Lower leg skin (tissue), 4 donors: ENCODE data around the gene SETD7. TPM values are rescaled to one million over a fixed set of nuclear protein-coding genes. Genes with fewer than 3 reads are reported as not detected.

Source experiments
- DNase-seq, 2 donors: peaks; one replicate each; pipeline ENCODE4 v3.0.0-alpha.2; 2019; ENCODE audit warnings: low spot score in 2 of 2
- H3K4me3 ChIP-seq: fragments of 200-600 bp; sonication (generic); 2 replicates; pipeline ENCODE4 v1.5.1; 2017; ENCODE audit warnings: mild to moderate bottlenecking, low read depth; ENCODE audit not compliant: poor library complexity, severe bottlenecking
- CTCF ChIP-seq, 3 donors: fragments of 450-650 bp; IDR thresholded peaks; one replicate each; pipeline ENCODE4 v1.5.1; 2016; ENCODE audit warnings: antibody characterized with exemption in 3 of 3, mild to moderate bottlenecking in 3 of 3, moderate library complexity in 2 of 3
- POLR2A ChIP-seq, 2 donors: fragments of 450-650 bp; IDR thresholded peaks; one replicate each; pipeline ENCODE4 v1.6.1; 2016 to 2017; ENCODE audit warnings: antibody characterized with exemption in 2 of 2, mild to moderate bottlenecking in 1 of 2, moderate library complexity in 1 of 2
- WGBS, 2 donors: methylation state at CpG; one replicate each; pipeline ENCODE4 v1.1.5; 2018; 5-methylcytosine and 5-hydroxymethylcytosine counted together
- intact Hi-C: fragments of 100-400 bp; cut with DNase I; formaldehyde crosslinking; loops from one replicate; pipeline ENCODE4 v1.15.0; 2023; ENCODE audit warnings: low total_unique reads
- total RNA-seq, 4 donors: library from RNA; depleted of rRNA; stranded (reverse); fragments of >200 nt; gene quantifications; one replicate each; pipeline ENCODE4 v1.1.0, GENCODE V29; 2016

Gene SETD7
- total RNA-seq, 4 donors from 2014 or later, result 34.3 to 45.7 (median 41.7) TPM

GRCh38 chr4:139525414-139525813 is 30.6 kb downstream of the SETD7 start:
- no peak for TF ChIP-seq POLR2A (IDR thresholded peaks at IDR 0.05)
- no peak for TF ChIP-seq CTCF (IDR thresholded peaks at IDR 0.05)
- 45% methylated on average over 2 of the region's 2 CpGs for whole genome bisulfite sequencing, 2 donors
- intact Hi-C loops, result no loop called here
- H3K4me3 ChIP-seq, result no peak overlapping the region
- no peak for DNase-seq

GRCh38 chr4:139524062-139524631 is 31.9 kb downstream of the SETD7 start:
- H3K4me3 ChIP-seq, result no peak overlapping the region
- intact Hi-C loops, result no loop called here
- 82 to 88% methylated on average over 4 of the region's 4 CpGs for WGBS, 2 donors
- no peak for DNase-seq
- TF ChIP-seq CTCF (IDR thresholded peaks at IDR 0.05) (no peak), POLR2A (IDR thresholded peaks at IDR 0.05) (no peak)

- WGBS, 2 donors, result 86 to 91% methylated on average over 1 of the region's 1 CpG
- TF ChIP-seq CTCF (IDR thresholded peaks at IDR 0.05) (no peak), POLR2A (IDR thresholded peaks at IDR 0.05) (no peak)
- DNase-seq, result no peak
Measured at GRCh38 chr4:139523076-139523475, 32.9 kb downstream of the SETD7 start.

GRCh38 chr4:139522457-139522856 is 33.6 kb downstream of the SETD7 start:
- TF ChIP-seq CTCF (IDR thresholded peaks at IDR 0.05), result no peak
- no peak for TF ChIP-seq POLR2A (IDR thresholded peaks at IDR 0.05)
- no peak for DNase-seq
- no peak overlapping the region for H3K4me3 ChIP-seq
- 76 to 79% methylated on average over 4 of the region's 4 CpGs for WGBS, 2 donors
- intact Hi-C loops, result no loop called here

More at GRCh38 chr4:139523076-139523475, 32.9 kb downstream of the SETD7 start:
- no peak overlapping the region for H3K4me3 ChIP-seq
- intact Hi-C loops, result no loop called here

- intact Hi-C loops, result no loop called here
- TF ChIP-seq POLR2A (IDR thresholded peaks at IDR 0.05) (no peak), CTCF (IDR thresholded peaks at IDR 0.05) (no peak)
- no peak for DNase-seq
- no peak overlapping the region for H3K4me3 ChIP-seq
- WGBS, 2 donors, result 80 to 88% methylated on average over 4 of the region's 4 CpGs
Measured at GRCh38 chr4:139521754-139522401, 34.1 kb downstream of the SETD7 start.
